GM18868 (cell line): ENCODE data around the gene MOB2.

Source experiments
- ATAC-seq: cut with Tn5 transposase; IDR thresholded peaks from one replicate; pipeline ENCODE4 v1.9.1; 2021; ENCODE audit warnings: mild to moderate bottlenecking, moderate library complexity; ENCODE audit not compliant: unreplicated experiment

MOB2 gene, protein sequence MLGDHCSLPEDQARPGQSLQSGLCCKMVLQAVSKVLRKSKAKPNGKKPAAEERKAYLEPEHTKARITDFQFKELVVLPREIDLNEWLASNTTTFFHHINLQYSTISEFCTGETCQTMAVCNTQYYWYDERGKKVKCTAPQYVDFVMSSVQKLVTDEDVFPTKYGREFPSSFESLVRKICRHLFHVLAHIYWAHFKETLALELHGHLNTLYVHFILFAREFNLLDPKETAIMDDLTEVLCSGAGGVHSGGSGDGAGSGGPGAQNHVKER

DNA sequence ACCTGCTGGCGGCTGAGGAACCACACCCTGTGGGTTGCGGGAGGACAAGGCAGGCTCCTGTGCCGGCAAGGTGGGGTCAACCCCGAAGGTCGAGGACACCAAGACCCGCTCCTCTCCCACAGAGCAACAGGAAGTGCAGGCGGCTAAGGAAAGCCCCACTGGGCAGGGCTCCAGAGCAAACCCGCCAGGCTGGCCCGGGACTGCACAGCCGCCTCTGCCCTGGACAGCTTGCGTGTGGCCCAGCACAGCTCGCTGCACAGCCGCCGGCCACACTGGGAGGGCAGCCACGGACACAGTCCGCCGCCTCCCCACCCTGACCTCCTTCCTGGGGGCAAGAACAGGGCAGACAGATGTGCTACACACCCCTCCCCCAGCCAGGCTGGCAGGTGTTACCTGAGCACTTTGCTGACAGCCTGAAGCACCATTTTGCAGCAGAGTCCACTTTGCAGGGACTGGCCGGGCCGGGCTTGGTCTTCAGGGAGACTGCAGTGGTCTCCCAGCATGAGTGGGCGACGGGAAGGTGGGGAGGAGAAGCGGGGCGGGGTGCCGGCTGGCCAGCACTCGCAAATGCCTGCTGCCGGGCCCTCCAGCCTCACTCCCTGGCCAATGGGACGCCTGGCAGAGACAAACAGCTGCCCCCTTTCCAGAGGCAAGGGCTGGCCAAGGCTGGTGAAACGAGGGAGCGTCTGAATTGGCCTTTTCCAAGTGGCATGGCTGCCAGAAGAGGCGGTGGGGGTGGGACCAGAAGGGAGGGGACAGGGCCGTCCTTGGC is at the start of gene MOB2:
TSS of gene MOB2 (minus strand) at position 726 of the 772 bp plus-strand sequence. CDS start at position 503, 223 bp downstream.
- no peak for ATAC-seq

DNA sequence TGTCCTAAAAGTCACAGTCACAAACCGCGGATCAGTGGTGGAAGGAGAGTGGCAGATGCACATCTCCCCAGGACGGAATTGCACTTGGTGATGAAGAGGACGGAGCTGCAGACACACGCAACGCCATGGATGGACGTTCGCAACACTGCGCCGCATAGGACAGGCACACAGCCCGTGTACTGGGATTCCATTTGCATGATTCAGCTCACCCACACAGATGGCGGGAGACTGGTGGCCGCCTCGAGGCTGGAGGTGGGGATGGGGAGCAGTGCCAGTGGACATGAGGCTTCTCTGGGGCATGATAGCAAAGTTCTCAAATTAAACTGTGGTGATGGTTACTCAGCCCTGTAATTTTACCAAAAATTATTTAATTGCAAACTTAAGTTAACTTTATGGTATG is 48.1 kb upstream of the MOB2 start:
- ATAC-seq, result no peak

DNA sequence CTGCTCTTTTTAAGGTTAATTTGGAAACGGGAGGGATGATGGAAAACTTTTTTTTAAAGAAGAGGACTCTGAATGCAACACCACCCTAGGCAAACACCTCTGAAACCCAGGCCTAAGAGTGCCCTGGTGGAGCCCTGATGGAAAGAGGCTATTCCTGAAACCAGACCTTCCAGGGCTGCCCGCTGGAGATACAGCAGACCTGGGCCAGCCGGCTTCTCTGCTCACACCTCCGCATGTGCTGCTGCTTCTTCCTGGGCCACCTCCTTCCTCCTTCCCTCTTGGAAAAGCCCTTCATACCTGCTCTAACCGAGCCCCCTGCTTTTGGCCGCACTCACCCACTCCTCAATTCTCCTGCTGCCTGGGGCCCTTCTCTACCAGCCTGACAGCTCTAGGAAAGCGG is 47.6 kb upstream of the MOB2 start:
- ATAC-seq, result no peak

DNA sequence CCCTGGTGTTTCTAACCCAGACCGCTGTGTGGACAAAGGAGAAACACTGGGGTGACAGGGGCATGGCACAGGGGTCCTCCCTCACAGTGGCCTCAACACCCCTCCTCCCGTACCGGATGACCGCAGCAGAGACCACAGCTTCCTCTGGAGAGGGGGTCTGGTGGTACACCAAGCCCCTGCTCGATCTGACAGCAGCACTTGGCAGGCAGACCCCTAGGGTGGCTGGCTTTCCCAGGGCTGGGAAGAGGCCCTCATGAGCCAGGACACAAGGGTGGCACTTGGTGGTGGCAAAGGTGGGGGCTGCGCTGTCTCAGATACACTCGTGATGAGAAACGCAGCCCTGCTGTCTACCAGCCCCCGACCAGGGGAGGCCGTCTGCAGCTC is 46.8 kb upstream of the MOB2 start:
- no peak for ATAC-seq

DNA sequence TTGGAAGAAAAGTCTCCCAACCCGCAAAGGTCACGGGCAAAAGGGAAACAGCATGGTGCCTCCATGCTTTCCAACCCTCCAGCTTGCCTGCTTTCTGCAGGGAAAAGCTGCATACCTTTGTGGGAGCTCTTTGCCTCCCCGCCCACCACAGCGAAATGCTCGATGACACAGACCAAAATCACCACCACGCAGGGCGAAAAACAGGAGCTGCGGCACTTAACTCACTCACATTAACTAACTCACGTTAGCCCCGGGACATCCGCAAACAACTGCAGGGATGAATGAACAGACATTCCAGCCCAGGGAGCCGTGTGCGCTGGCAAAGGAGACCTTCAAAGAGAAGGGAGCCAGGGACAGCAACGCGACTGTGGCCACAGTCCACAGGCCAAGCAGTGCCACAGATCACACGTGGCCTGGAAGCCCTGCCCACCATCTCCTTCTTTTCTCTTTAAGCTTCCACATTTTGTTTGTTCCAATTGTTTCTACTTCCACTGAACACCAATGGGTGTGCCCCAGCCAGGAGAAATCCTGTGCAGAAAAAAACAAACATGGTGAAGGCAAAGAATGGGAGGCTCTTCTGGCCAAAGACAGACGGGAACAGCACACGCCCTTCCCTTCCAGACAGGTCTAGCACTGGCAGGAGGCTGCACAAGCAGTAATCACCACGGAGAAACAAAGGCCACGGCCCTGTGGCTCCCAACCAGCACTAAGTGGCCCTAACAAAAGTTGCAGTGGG is 46.2 kb upstream of the MOB2 start:
- no peak for ATAC-seq

DNA sequence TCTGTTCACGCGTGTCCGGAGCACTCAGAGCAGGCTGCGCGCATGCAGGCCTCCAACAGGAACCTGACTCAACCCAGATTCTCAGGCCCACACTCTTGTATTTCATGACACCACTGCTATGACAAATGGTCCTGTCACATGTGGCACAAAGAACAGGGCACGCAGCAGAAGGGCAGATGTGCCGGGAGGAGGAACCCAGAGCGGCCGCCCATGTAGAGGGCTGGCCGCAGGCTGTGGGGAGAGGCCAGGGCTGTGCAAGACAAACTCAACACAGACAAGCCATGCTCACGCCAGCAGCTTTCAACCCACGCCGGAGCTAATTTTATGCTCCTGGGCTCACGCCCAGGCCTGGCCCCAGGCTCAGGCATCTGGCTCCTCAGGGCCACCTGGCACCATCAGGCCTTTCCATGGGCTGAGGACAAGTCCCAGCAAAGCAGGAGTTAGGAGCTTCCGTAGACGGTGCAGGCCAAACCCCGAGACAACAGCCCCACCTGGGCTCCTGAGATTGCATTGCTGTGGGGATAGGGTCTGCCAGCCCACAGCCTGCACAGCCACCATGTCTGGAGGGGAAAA is 45.5 kb upstream of the MOB2 start:
- no peak for ATAC-seq

DNA sequence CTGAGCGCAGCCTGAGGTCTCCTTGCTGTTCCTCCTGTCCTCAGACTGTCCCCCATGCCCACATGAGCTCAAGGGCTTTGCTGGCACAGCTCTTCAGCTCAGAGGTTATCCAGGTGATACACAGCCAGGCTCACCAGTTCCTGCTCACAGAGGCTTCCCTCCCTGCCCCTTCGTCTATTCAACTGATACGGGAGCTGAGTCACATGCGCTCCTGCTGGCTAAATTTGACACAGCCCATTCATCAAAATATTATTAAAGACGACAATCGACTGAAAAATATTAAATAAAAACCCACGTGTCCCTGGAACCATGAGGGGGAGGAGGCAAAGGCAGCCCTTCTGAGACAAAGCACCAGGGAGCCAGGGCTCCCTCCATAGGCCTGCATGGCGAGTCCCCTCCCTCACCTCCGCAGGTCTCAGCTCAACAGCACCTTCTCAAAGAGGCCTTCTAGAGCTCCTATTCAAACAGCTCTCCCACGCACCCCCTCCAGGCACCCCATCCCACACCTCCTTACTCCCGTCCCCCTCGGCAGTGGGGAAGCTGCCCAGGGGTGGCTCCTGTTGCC is 45.0 kb upstream of the MOB2 start:
- ATAC-seq, result no peak

DNA sequence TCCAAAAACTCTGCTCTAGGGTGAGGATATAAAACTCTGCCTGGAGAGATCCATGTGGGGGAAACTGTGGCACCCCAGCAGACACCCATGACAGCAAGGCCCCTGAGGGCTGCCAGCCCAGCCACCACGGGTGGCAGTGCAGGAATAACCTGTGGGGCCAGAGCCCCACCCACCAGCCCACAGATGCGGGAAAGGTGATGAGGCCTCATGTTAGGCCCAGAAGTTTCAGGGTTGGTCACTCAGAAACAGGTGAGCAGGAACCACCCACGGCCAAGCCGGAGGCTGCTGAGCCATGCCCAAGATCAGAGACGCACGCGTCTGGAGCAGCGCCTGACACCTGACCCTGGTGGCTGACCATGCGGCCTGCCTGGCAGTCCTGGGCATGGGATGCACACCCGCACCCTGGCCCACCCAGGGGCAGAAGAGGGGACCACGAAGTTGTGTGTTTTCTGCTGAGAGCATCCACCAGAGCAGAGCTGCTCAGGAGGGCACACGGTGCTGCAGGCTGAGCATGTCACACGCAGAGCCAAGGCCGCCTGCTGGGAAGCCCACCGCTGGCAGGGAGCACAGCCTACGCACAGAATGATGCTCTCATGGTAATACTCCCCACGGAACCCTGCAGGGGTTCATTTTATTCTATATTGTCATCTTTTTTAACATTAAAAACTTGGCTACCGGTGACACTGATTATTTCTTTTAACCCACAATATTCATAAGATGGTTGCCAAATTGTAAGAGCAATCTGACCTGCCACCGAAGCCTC is 44.3 kb upstream of the MOB2 start:
- ATAC-seq, result no peak

DNA sequence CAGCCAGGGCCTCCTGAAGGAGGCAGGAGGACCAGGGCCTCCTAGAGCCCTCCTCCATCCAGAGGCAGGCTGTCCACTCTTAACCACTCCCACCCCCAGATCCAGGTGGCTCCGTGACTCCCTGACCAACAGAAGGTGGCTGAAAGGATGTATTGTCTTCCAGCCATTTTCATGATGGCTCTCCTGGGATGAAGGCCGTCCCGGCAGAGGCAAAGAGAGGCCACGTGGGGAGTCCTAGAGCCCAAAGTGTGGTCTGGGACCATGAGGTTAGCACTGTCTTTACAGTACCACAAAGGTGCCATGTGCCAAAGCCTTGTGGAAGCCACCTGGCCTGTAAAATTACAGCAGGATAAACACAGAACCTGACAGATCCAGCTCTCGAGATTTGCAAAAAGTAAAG is 43.2 kb upstream of the MOB2 start:
- no peak for ATAC-seq

DNA sequence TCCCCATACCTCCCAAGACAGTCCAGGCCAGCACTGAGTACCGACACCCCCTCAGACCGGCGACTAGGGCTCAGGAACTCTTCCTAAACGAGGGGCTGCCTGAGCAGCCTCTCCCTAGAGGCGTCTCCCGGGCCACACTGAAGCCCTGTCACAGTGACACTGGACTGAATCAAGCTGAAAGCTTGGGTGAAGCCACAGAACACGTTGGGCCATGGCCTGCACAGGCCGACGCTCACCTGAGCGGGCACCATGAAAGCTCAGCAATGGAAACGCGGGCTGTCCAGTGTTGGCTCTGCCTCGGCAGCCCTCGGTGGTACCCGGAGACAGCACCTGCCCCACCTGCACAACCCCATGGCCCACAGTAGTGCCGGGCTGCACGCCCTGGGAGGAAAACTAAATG is 42.7 kb upstream of the MOB2 start:
- no peak for ATAC-seq

DNA sequence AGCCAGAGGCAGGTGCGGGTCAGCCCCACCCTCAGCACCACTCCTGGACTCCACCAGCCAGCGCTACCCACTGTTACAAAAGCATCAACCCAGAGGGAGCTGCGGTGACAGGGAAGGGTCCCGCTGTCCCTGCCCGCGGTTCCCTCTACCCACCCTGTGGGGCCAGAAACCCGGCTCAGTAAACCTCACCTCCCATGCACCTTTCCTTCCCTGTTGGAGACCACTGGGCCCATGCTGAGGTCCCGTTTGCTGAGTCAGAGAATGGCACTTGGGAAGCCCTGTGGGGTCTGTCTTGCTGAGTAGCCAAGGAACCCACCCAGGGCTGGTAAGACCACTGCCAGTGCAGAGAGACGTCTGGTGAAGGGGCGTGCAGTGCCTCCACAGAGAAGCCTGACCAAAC is 42.1 kb upstream of the MOB2 start:
- ATAC-seq, result no peak

DNA sequence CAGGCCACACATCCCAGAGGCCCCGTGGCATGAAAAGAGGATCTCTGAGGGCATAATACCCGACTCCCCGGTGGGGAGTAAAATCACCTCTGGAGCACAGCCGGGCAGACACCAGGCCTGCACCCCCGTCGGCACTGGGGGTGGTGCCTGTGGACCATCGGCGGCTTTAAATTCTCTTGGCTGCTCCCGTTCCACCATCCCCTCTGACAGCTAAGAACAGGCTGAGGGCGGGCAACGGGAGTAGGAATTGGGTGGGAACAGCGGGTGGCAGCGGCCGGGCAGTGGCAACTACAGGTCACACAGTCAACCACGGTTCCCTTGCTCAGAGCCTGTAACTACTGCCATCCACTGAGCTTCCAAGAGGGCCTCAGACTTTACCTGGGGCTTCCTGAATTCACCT is 40.2 kb upstream of the MOB2 start:
- no peak for ATAC-seq

DNA sequence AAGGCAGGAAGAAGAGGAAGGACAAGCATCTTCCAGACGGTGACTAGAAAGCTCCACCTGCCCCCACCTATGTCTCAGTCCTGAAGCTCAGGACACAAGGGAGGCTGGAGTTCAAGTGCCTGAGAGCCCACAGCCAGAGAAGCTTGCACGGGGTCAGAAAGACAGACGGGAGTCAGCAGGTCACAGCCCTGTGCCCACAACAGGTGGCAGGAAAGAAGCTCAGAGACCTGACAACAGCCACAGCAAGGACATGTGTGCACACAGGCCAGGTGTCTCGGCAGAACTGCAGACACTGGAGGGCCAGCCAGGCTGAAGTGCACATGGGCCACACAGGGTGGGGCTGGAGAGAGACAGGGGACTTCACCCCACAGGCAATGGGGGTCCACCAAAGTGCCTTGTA is 37.2 kb upstream of the MOB2 start:
- ATAC-seq, result no peak

DNA sequence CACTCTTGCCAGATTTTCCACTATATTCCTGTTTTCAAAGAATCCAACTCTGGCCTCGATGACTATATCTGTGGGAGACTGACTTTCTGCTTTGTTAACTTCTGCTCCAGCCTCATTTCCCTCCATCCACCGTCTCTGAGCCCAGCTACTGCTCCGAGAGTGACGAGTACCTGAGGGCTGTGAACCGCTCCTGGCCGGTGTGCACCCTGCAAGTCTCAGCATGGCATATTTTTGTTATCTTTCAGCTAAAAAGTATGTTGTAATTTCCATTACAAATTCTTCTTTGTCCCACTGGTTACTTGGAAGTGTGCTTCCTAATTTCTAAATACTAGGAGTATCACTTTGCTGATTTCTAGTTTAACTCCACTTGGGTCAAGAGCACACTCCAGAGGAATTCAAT is 36.5 kb upstream of the MOB2 start:
- ATAC-seq, result no peak

DNA sequence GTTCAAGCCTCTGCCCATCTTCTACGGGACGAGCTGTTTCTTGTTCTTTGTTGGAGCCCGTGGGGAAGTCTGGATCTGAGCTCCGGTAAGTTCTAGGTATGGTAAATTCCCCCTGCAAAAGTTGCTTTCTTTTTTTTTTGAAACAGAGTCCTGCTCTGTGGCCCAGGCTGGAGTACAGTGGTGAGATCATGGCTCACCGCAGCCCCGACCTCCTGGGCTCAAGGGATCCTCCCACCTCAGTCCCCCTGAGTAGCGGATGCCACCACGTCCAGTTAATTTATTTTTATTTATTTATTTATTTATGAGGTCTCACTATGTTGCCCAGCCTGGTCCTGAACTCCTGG is 35.5 kb upstream of the MOB2 start:
- peak; percentile 25 for ATAC-seq

DNA sequence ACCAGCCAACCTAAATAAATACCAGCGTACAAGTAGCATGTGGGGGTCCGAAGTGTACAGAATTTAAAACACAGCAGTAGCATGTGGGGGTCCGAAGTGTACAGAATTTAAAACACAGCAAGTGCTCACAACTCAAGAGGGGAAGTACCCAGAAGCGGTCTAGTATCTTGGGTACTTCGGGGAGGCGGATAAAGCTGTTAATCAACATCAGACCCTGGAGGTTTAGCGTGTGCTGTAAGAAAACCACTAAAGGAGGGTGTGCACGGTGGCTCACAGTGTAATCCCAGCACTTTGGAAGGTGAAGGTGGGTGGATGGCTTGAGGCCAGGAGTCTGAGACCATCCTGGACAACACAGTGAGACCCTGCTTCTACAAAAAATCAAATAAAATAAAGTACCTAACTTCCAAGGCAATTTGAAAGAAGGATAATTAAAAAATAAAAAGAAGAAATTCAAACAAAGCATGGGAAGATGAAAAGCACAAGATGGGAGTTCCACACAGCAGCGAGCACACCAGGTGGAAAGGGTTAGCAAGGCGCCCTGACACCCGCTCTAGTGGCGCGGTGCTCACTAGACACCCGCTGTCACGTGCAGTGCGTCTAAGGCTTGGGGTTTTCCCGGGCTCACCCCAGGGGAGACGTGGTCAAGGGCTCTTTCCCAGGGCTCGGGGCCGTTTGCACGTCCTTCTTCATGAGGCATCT is 35.0 kb upstream of the MOB2 start:
- peak; percentile 86 for ATAC-seq

DNA sequence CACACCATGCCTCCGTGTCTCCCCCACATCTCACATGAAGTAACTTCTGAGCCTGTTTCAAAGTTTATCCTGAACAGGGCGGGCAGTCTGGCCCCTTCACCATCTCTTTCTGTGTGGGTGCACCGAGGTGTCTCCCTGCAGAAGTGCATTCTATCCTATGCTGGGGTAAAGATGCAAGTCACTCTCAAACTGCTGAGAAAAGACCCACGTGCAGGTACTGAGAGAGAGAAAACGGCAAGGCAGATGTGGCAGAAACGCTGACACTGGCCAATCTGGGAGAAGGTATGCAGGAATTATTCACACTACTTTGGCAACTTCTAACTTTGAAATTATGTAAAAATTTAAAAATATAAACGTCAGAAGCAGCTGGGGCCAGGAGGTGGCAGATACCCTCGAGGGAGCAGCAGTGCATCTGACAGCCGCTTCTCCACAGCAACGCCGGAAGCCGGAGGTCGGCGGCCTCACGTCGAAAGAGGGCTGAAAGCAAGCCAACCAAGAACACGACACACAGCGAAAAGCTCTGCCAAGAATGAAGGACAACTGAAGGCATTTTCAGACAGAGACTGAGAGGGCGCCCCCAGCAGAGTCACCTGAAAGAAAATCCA is 34.2 kb upstream of the MOB2 start:
- ATAC-seq, result no peak

DNA sequence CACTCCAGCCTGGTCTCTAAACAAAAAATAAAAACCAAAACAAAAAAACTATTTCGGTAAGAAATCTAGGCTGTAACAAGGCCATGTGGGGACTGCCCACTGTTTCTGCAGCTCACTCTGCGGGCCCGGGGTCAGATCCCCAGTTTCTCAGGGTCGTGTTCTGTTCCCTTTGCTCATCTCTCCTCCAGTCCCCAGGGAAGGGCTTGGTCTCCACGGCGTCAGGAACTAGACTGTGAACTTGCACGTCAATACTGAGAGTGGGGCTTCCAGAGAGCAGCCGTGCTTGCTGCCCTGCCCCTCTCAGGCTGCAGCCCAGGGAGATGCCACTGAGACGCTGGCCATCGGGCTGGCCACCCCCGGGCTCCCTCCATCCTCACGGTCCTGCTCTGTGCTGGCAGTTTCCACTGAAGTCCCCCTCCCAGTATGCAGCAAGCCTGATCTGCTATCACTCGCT is 33.7 kb upstream of the MOB2 start:
- no peak for ATAC-seq
